T-helper 1 cell (primary cell): ENCODE results near the gene HSPA12A.
A peak's percentile ranks its signal among the peaks of the same experiment; 100 is the strongest.

Experiments used
- DNase-seq, 5 donors: peaks; one replicate each; pipeline ENCODE4 v3.0.0-alpha.2; 2012 to 2020

HSPA12A gene

DNA sequence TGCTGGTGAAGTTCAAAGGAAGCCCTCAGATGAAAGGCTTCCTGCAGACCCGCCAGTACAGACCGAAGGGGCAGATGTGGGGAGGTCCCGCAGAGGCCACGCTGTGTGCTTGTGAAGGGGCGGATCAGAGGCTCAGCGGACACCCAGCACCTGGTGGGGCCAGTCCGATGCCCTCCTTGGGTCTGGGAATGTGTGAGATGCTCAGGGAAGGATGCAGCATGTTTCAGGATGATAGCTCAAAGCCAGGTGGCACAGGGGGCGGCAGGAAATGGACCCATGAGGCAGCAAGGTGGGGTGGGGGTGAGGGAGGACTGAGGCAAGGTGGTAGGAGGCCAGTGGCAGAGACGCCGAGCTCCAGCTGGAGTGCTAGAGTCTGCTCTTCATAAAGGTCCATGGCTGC, 27.9 kb upstream of the HSPA12A start:
- no peak for DNase-seq

DNA sequence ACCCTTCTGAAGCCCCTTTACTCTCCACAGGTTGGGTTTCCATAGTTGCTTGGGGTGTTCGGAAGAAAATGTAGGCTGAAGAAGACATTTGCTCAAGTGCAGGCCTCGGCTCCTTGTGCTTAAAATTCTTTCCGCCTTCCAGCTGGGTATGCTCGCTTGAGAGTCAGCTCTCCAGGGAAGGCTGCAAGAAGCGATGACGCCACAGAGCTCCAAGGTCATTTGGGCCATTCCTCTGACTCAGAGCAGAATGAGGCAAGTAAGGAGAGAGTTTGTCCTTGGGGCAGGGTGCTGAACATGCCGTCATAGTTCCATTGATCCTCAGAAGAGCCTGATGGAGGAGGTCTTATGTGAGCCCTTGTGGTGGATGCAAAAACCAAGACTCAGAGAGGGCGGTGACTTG, 27.4 kb upstream of the HSPA12A start:
- DNase-seq = no peak

DNA sequence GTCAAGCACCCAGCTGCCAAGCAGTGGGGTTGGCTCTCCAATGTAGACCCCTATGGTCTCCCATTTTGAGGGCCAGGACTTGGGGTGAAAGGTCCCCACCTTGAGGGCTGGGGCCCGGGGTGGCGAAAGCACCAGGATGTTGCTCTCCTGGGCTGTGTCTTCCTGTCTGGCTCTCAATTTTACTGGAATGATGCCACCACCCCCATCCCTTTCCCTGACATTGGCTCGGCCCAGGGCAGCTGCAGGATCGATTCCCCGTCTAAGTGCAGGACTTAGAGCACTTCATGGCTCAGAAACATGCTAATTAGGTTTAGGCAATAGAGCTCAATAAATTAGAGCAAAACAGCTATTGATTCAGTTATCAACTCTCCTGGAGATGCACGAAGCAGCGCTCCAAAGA, 27.0 kb upstream of the HSPA12A start:
- no peak for DNase-seq

GRCh38 chr10:116768786-116769185, 26.4 kb upstream of the HSPA12A start:
- DNase-seq = no peak

- no peak for DNase-seq
Observed at GRCh38 chr10:116766837-116767634, 24.7 kb upstream of the HSPA12A start.

GRCh38 chr10:116766241-116766827, 24.0 kb upstream of the HSPA12A start:
- no peak for DNase-seq

DNA sequence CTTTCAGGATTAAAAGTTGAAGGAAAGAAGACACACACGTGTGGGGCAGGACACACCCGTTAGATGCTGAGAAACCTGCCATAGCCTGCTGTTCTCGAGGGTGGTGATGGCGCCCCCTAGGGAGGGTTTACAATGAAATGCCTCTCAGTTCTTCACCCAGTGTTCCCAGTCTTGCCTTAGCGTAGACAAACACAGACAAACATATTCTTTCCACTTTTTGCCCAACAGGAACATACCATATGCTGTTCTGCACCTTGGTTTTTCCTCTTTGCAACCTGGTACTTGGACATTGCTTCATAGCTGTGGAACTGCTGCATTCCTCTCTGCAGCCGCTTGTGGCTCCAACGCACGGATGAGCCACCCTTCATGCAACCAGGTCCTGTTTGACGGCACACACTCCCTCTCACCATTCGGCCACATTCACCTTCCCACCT, 23.3 kb upstream of the HSPA12A start:
- peak in 2 of 5 donors; percentile 16 to 30 for DNase-seq

GRCh38 chr10:116764979-116765378, 22.6 kb upstream of the HSPA12A start:
- no peak for DNase-seq

- DNase-seq = no peak
Observed at GRCh38 chr10:116763440-116763839, 21.1 kb upstream of the HSPA12A start.

DNA sequence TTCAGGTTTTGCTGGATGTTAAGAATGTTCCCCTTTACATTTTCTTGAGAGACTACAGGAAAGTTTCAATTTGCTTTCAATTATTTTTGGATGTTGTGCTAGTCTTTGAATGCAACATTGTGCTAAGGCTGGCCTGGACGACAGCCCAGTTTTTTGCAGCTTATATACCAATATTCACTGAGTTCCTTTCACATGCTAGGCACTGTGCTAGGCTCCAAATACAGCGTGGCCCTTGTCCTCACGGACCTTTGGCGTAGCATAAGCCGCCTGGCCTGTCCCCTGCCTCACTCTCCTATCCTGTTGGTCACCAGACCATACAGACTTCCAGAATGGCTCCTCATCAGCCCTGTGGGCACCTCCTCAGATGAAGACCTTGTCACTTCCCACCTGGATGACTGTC, 19.5 kb upstream of the HSPA12A start:
- DNase-seq = no peak

DNA sequence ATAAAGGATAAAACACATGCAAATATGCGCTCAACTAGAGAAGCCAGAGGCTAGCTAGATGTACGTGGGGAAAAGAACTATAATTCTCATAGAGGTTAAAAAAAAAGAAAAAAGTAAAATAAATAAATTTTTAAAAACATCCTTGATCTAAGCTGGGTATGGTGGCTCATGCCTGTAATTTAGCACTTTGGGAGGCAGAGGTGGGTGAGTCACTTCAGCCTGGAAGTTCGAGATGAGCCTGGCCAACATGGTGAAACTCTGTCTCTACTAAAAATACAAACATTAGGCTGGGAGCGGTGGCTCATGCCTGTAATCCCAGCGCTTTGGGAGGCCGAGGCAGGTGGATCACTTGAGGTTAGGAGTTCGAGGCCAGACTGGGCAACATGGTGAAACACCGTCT, 18.6 kb upstream of the HSPA12A start:
- no peak for DNase-seq

DNA sequence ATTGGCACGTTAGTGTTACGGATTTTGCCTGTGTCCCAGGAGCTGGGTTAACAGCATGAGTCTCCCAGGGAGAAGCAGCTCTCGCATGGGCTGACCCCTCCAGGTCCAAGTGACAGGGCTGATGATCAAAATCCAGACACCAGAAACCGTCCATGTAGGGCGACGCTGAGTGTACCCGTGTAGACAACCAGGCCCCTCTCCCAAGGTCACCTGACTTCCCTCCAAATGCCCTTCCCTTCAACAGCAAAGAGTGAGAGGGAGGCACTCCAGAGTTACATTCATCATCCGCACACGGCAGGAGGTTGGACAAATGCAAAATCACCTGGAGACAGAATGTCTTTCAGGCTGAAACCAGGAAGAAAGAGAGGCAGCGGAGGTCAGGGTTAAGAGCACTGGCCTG, 14.9 kb upstream of the HSPA12A start:
- DNase-seq = no peak

GRCh38 chr10:116756277-116756676, 13.9 kb upstream of the HSPA12A start:
- DNase-seq = no peak

DNA sequence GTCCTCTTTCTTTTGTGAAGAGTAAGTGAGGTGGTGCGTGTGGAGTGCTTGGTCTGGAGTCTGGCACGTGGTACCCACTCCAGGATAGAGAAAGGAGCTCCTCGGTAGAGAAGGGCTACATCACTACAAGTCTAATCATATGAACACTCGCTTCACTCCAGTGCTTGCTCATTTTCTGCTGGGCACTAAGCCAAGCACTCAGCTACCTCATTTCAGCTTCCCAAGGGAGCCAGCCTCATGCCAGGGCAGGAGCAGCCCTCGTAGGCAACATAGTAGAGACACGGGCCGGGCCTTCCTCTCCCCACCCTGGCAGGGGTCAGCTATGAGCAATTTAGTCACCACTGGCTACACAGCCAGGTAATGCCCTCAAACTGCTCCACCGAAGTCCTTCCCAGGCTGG, 11.4 kb upstream of the HSPA12A start:
- no peak for DNase-seq

- no peak for DNase-seq
Observed at GRCh38 chr10:116752969-116753665, 10.8 kb upstream of the HSPA12A start.

GRCh38 chr10:116752563-116752962, 10.2 kb upstream of the HSPA12A start:
- no peak for DNase-seq

DNA sequence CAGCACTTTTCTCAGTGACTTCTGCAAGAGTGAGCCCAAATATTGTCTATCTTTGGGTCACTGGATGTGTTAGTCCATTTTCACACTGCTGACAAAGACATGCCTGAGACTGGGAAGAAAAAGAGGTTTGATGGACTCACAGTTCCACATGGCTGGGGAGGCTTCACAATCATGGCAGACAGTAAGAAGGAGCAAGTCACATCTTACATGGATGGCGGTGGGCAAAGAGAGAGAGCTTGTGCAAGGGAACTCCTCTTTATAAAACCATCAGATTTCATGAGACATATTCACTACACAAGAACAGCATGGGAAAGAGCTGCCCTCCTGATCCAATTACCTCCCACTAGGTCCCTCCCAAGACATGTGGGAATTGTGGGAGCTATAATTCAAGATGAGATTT, 6.1 kb upstream of the HSPA12A start:
- no peak for DNase-seq

DNA sequence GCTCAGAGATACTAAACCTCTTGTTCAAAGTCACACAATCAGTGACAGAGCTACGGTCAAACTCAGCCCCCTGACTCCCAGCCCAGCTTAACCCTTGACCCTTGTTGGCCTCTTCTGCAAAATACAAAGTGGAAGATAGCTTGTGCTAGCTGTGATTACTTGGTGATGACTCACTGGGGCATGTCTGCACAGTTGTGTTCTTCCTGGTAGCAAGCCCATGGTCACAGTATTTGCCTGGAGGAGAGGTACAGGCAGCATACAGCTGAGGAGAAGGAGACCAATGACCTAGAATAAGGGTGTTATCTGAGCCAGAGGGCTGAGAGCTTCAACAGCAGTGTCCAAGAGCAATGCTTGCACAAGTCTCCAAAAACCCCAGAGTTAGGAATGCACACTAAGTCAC, 5.7 kb upstream of the HSPA12A start:
- DNase-seq = no peak

DNA sequence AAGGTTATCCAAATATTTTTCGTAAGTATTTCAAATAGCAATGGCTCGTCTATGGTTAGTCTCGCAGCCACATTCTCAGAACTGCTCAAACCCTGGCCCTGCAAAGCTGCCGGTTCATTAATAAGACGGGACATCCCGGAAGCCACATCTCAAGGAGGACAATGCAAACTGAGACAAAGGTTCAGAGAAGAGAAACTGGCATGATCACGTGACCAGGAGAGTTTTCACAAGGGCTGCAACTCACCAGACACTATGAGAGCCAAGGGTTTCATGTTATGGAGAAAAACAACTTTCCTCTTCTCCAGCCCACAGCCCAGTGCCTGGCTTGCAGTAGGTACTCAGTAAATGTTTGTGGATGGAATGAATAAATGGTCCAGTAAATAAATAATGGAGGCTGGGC, 5.0 kb upstream of the HSPA12A start:
- DNase-seq = no peak

DNA sequence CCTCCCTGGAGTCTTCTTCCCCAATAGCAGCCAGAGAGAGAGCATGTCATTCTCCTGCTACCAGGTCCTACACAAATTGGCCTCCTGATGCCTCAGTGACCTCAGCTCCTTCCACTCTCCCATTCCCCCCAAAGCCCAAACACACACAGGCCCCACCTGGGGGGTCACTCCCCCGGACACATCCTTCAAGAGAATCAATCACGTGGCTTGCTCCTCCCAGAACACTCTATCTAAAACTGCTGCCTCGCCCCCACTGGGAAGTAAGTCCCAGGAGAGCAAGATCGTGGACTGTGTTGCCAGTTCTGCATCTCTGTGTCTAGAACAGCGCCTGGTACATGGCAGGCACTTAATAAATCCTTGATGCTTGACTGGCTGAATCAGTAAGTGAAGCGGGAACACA, 2.5 kb upstream of the HSPA12A start:
- no peak for DNase-seq

DNA sequence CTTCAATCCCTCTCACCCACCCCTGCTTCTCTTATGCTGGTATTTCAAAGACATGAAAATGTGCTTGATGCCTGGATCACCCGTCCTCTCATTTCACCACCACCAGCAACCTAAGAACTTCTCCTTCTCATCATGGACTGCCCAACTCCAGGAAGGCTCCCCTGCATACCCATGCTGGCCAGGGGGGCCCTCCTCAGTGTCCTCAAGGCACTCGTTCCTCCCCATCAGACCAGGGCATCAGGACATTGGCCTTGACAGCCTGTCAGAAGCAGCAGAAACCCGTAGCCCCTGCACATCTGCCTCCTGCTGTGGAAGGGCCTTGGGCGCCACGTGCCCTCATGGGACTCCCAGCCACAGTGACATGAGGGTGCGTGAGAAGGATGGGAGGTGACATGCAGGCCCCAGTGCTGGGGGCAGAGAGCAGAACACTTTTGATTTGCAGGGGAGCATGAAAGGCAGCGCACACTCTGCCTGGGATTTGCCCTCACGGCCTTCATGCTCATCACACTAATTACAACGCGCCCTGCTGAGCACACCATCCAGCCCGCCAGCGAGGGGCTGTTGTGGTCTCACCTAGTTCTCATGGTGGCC, 1.9 kb upstream of the HSPA12A start:
- DNase-seq = no peak

DNA sequence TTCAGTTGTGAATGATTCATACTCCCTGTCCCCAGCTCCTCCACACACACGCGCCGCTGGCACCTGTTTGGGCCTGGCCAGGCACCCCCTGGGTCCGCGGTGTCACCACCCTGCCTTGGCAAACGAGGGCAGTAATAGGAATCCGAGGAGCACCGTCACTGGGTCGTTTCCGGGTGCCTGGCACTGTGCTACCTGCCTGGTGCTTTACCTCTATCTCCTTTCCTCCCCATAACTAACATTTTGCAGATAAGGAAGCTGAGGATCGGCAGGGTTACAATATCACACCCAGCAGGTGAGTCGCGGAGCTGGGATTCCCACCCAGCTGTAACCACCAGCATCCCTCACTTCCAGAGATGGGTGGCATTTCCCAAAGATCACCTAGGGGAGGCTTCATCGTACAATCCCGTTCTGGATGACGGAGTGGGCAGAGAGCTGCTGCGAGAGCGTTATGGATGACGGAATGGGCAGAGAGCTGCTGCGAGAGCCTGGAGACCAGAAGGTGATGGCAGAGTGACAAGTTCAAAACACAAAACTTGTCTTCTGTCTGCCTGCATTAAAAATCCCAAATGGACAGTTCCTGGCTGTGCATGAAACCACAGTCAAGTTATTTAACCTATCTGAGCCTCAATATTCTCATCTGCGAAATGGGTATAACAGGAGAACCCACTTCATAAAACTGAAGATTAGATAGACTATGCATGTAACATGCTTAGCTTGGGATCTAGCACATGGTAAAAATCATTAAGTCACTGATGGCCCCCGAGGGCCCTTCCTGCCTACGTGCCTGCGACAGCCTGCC, 1.1 kb upstream of the HSPA12A start:
- no peak for DNase-seq
